Body of pancreas (tissue), 4 donors: ENCODE data around the gene MYO9B.

Source experiments
- CTCF ChIP-seq, 7 experiments: fragments of 450-650 bp in 4 of 7; fragments of 200-600 bp in 3 of 7; sonication (generic) in 3 of 7; IDR thresholded peaks; one replicate each; pipeline ENCODE4 v1.5.1; 2016 to 2019; ENCODE audit warnings: antibody characterized with exemption in 7 of 7
- POLR2A ChIP-seq, 3 donors: fragments of 450-650 bp; IDR thresholded peaks; one replicate each; pipeline ENCODE4 v1.6.1; 2016; ENCODE audit warnings: antibody characterized with exemption in 3 of 3, mild to moderate bottlenecking in 2 of 3

GRCh38 chr19:17078036-17078919 is 2.7 kb downstream of the MYO9B start:
- TF ChIP-seq CTCF (IDR thresholded peaks at IDR 0.05) (no peak), POLR2A (IDR thresholded peaks at IDR 0.05) (no peak)
